ENCODE data around the gene ETHE1. TPM values are rescaled to one million over a fixed set of nuclear protein-coding genes. Genes with fewer than 3 reads are reported as not detected.

The ETHE1 gene, protein sequence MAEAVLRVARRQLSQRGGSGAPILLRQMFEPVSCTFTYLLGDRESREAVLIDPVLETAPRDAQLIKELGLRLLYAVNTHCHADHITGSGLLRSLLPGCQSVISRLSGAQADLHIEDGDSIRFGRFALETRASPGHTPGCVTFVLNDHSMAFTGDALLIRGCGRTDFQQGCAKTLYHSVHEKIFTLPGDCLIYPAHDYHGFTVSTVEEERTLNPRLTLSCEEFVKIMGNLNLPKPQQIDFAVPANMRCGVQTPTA
- 86.1 and 119 TPM in 2 replicates for total RNA-seq

DNA sequence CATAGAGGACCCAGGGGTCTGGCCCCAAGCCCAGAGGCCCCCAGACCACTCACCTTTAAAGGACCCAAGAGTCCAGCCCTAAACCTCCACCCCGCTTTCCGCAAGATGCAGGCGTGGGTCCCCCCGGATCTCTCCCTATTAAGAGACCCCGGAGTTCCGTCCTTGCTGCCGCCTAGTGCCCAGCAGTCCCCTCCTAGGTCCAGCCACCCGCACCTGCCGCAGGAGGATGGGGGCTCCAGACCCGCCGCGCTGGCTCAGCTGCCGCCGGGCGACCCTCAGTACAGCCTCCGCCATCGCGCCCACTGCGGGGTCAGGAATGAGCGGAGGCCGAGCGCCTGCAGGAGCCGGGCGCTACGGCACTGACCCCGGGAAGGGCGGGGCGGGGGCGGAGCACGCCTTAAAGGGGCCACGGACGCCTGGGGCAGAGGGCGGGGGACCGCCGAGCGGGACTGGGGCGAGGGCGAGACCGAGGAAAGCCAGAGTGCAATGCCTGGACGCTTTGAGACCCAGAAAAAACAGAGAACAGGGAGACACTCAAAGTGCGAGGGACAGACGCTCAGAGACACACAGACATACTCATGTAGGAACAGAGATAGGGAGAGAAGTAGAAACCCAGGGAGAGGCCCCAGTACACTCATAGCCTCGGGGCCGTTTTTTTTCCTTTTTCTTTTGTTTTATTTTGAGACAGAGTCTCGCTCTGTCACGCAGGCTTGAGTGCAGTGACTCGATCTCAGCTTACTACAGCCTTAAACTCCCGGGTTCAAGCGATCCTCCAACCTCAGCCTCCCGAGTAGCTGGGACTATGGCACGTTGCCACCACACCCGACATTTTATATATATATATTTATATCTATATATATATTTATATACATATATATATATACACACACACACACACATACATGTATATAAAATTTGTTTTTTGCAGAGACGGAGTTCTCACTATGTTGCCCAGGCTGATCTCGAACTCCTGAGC, at the start of gene ETHE1:
TSS of gene ETHE1 (minus strand) at position 318 of the 976 bp plus-strand sequence. CDS start at position 294, 24 bp downstream.

DNA sequence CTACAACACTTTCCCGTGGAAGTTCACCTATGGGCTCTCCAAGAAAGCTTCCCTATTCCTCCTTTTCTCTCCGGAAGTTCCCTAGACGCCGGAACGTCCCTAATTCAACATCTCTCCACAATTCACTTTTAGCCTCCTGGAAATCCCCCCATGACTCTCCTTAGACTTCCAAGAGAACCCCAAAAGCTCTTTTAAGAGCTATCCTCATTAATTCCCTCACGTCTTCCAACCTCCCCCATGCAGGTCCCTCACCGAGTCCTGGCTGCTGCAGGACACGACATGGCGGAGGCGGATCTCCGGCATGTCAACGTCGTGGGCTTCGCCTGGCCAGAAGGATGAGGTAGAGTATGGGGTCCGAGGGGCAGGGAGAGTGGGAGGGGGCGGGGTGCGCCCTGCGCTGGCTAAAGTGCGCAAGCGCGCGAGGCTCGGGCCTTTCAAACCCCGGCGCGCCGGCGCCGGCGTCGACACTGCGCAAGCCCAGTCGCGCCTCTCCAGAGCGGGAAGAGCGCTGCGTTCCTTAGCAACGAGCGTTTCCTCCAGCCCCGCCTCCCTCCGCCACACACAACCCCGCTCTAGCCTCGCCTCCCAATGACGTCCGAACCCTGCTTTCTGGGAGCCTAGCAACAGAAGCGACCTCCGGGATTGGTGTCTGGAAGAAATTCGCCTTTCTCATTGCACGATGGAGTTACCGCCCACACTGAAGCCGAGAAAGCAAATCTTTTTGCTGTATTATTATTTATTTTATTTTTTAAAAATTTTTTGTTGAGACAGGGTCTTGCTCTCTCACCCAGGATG, 48.4 kb upstream of the ETHE1 start, which contains the start of the genes PINLYP and XRCC1:
TSS of gene PINLYP (plus strand) at position 646 of the 795 bp plus-strand sequence. CDS start 1,391 bp downstream, outside the sequence.
TSS of gene XRCC1 (minus strand) at position 372 of the 795 bp plus-strand sequence. CDS start at position 303, 69 bp downstream.

DNA sequence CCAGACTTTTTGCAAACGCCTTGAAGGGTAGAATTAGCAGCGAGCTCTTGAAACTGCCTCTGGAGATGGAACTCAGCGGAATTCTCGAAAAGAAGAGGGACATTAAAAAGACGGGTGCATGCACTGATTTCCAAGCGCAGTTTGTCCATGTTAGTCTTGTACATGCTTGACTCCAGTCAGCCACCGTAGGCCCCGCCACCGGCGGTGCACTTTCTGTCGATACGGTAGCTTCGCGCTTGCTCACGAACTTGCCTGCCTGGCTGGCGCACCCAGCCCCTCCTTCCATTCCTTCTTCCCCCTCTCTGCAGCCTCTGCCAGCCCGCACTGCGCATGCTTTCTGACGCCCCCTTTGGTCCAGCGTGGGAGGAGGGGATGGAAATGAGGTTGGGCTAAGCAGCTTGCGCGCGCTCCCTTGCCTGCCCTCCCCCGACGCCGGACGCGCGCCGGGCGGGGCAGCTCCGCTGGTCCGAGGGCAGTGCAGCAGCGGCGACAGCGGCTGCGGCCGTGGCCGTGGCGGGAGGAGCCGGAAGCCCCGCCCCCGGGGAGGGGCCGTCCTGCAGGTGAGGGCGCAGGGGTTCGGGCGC, 6.1 kb upstream of the ETHE1 start, which contains the start of gene ZNF575:
TSS of gene ZNF575 (plus strand) at position 227 of the 584 bp plus-strand sequence. CDS start 1,235 bp downstream, outside the sequence.

DNA sequence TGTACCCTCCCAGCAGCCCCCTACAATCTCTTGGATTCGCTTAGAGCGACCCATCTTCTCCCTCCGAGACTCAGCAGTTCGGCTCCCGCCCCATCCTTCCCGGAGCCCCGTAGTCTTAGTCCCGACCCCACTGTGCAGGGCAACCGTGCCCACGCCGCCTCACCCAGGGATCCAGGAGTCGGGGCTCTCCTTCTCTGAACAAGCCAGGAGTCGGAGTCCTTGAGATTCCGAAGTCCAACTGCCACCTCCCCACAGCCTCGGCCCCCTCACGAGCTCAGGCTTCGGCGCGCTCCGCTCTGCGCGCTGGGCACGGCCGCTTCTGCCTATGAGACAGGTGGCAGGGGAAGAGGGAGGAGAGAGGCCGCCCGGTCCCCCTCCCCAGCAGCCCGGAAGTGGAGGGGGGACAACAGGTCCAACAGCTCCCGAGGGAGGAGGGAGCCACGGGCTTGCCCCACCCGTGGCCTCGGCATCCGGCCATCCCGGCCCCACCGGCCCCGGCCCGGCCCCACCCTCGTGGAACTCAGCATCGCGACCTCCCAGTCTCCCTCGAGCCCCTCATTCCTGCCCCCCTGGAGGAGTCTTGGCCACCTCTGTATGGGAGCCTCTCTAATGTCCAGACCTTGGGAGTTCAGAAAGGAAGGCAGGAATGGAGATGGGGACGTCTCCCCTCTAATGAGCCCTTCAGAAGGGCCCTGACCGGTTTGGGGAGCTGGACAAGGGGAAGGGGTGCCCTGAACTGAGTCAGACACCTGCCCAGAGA, 22.4 kb downstream of the ETHE1 start, which contains the start of gene PHLDB3:
TSS of gene PHLDB3 (minus strand) at position 321 of the 760 bp plus-strand sequence. CDS start 628 bp downstream, outside the sequence.

DNA sequence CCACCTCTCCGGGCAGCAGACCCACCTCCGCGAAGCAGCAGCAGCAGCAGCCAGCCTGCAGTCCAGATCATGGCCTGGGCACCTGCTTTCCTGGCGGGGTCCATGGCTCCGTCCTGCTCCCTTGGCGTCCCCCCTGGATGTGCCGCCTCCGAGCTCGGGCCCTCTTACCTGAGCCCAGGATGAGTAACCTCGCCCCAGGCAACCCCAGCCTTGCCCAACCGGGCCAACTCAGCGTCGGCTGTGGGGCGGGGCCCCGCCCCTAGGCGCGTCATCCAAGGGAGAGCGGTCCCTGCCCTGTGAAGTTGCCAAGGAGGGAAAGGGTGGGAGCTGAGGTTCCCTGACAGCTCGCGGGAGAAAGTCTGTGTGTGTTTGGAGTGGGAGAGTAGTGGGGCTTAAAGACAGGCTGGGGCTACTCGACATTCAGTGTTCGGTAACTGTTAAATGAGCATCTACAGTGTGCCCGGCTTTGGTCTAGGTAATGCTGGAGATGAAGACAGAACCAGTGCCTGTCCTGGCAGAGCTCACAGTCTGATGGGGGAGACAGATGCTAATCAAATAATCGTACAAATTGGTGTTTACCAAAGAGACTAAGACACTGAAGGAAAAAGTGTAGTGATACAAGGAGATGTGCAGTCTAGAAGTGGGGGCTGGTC, 61.4 kb downstream of the ETHE1 start, which contains the start of gene LYPD3:
TSS of gene LYPD3 (minus strand) at position 141 of the 653 bp plus-strand sequence. CDS start at position 104, 37 bp downstream.

Other genes starting within 250 kb of the ETHE1 start
- gene CD177, start 173.5 kb downstream of the ETHE1 start, total RNA-seq = under 0.01 and 0.09 TPM in 2 replicates
- not detected in 2 replicates for gene TEX101, start 112.3 kb downstream of the ETHE1 start, total RNA-seq
- 0.17 and 1.1 TPM in 2 replicates for gene LYPD3, start 61.6 kb downstream of the ETHE1 start, total RNA-seq
- 48.6 and 55.4 TPM in 2 replicates for gene PHLDB3, start 22.5 kb downstream of the ETHE1 start, total RNA-seq
- gene ZNF575, start 6.0 kb upstream of the ETHE1 start, total RNA-seq = 0.09 and 0.11 TPM in 2 replicates
- gene XRCC1, start 48.3 kb upstream of the ETHE1 start, total RNA-seq = 13.2 and 14.4 TPM in 2 replicates
- gene PINLYP, start 48.6 kb upstream of the ETHE1 start, total RNA-seq = 2.2 and 5.9 TPM in 2 replicates
- 24.1 and 26.8 TPM in 2 replicates for gene IRGQ, start 68.9 kb upstream of the ETHE1 start, total RNA-seq
- gene ZNF576, start 69.4 kb upstream of the ETHE1 start, total RNA-seq = 7.2 and 7.3 TPM in 2 replicates
- gene SRRM5, start 84.9 kb upstream of the ETHE1 start, total RNA-seq = under 0.01 TPM in 1 of 2 replicates, not detected in the other
- gene ZNF428, start 92.4 kb upstream of the ETHE1 start, total RNA-seq = 63.6 and 69.0 TPM in 2 replicates
- 9.4 and 11.1 TPM in 2 replicates for gene CADM4, start 112.6 kb upstream of the ETHE1 start, total RNA-seq
- 4.0 and 5.4 TPM in 2 replicates for gene PLAUR, start 143.0 kb upstream of the ETHE1 start, total RNA-seq
- not detected in 2 replicates for gene IRGC, start 188.9 kb upstream of the ETHE1 start, total RNA-seq
- gene SMG9, start 227.8 kb upstream of the ETHE1 start, total RNA-seq = 3.8 and 5.4 TPM in 2 replicates

All from dermis lymphatic vessel endothelial cell (primary cell).